Measurements from ENCODE around the gene HMGXB3. TPM values are rescaled to one million over a fixed set of nuclear protein-coding genes. Genes with fewer than 3 reads are reported as not detected.

The HMGXB3 gene
- total RNA-seq, 2 experiments from 2014 or later: 35.1 to 44.0 TPM

GRCh38 chr5:150022681-150023080 lies 22.1 kb downstream of the HMGXB3 start:
- no peak for DNase-seq (ENCODE audit: low spot score)
- TF ChIP-seq, protein P1, sequence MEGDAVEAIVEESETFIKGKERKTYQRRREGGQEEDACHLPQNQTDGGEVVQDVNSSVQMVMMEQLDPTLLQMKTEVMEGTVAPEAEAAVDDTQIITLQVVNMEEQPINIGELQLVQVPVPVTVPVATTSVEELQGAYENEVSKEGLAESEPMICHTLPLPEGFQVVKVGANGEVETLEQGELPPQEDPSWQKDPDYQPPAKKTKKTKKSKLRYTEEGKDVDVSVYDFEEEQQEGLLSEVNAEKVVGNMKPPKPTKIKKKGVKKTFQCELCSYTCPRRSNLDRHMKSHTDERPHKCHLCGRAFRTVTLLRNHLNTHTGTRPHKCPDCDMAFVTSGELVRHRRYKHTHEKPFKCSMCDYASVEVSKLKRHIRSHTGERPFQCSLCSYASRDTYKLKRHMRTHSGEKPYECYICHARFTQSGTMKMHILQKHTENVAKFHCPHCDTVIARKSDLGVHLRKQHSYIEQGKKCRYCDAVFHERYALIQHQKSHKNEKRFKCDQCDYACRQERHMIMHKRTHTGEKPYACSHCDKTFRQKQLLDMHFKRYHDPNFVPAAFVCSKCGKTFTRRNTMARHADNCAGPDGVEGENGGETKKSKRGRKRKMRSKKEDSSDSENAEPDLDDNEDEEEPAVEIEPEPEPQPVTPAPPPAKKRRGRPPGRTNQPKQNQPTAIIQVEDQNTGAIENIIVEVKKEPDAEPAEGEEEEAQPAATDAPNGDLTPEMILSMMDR (conservative IDR thresholded peaks at IDR 0.05; ENCODE audit: low read length): no peak
- TF ChIP-seq EZH2phosphoT487 (IDR thresholded peaks at IDR 0.05; ENCODE audit: borderline replicate concordance, low read depth, low read length): no peak
- H4K20me1 ChIP-seq (ENCODE audit: insufficient read depth, low read length): no peaks in the 10 kb centered on the region
- no peaks in the 10 kb centered on the region for H3K79me2 ChIP-seq (ENCODE audit: insufficient read depth, low read depth, low read length)
- H3K4me3 ChIP-seq (ENCODE audit: low read depth, low read length, poor library complexity, severe bottlenecking): no peak overlapping the region
- ChIA-PET CTCF (ENCODE audit: unreplicated experiment) (interaction anchor here (0.7 kb wide), 1 partner anchor 13 kb away, joined by 4 read pairs; no protein-coding TSS in a partner anchor), POLR2A (interaction anchor here (0.7 to 1.8 kb wide), 8 partner anchors 9 to 183 kb away, joined by 3 to 10 read pairs (median 4); no protein-coding TSS in a partner anchor)
- no peak overlapping the region for H2AFZ ChIP-seq (ENCODE audit: low read length)
- H3K4me2 ChIP-seq (ENCODE audit: low read length): no peak overlapping the region
- no peak overlapping the region for H3K27ac ChIP-seq (ENCODE audit: low read depth, low read length, poor library complexity, severe bottlenecking)
- H3K4me1 ChIP-seq (ENCODE audit: insufficient read depth, low read length, poor library complexity, severe bottlenecking): no peaks in the 10 kb centered on the region
- H3K9me2 ChIP-seq (ENCODE audit: insufficient read depth, low read length): no peaks in the 10 kb centered on the region
- BruUV-seq (replicated peaks): no TSS peak
- intact Hi-C loops (cut with micrococcal nuclease; ENCODE audit: unreplicated experiment): no loop called here
- no peaks in the 10 kb centered on the region for H3K9me3 ChIP-seq (ENCODE audit: low read length)
- peaks cover 98% of the 10 kb centered on the region for H3K36me3 ChIP-seq (ENCODE audit: insufficient read depth, low read length)

DNA sequence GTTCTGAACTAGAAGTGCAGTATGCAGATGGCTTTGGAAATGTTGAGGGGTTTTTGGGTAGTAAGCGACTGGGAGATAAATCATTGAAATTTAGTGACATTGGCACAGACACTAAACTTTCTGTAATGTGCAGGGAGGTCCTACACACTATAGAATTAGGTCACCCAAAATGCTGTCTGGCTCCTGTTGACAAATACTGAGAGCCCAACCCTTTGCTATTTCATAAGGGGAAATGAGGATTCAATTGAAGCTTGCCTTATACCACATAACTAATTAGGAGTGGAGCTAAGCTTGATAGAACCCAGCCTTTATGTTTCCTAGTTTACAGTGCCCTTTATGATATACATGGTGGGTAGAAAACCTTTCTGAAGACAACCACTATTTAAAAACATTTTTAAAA lies 22.6 kb downstream of the HMGXB3 start:
- Histone ChIP-seq H2AFZ (ENCODE audit: low read length) (no peak overlapping the region), H3K36me3 (ENCODE audit: insufficient read depth, low read length) (peaks cover 97% of the 10 kb centered on the region), H3K4me1 (ENCODE audit: insufficient read depth, low read length, poor library complexity, severe bottlenecking) (no peaks in the 10 kb centered on the region), H3K9me3 (ENCODE audit: low read length) (no peaks in the 10 kb centered on the region), H3K4me2 (ENCODE audit: low read length) (no peak overlapping the region), H3K27ac (ENCODE audit: low read depth, low read length, poor library complexity, severe bottlenecking) (no peak overlapping the region), H3K4me3 (ENCODE audit: low read depth, low read length, poor library complexity, severe bottlenecking) (no peak overlapping the region), H3K79me2 (ENCODE audit: insufficient read depth, low read depth, low read length) (no peaks in the 10 kb centered on the region), H4K20me1 (ENCODE audit: insufficient read depth, low read length) (no peaks in the 10 kb centered on the region), H3K9me2 (ENCODE audit: insufficient read depth, low read length) (no peaks in the 10 kb centered on the region)
- DNase-seq (ENCODE audit: low spot score): no peak
- no TSS peak for BruUV-seq (replicated peaks)
- POLR2A ChIA-PET: interaction anchor here (0.7 to 1.8 kb wide), 4 partner anchors 9 to 21 kb away, joined by 3 to 10 read pairs (median 7); no protein-coding TSS in a partner anchor
- no peak for TF ChIP-seq EZH2phosphoT487 (IDR thresholded peaks at IDR 0.05; ENCODE audit: borderline replicate concordance, low read depth, low read length)
- TF ChIP-seq, protein P1 (conservative IDR thresholded peaks at IDR 0.05; ENCODE audit: low read length): no peak
- intact Hi-C loops (cut with micrococcal nuclease; ENCODE audit: unreplicated experiment): no loop called here
- CTCF ChIA-PET (ENCODE audit: unreplicated experiment): no interaction called here

DNA sequence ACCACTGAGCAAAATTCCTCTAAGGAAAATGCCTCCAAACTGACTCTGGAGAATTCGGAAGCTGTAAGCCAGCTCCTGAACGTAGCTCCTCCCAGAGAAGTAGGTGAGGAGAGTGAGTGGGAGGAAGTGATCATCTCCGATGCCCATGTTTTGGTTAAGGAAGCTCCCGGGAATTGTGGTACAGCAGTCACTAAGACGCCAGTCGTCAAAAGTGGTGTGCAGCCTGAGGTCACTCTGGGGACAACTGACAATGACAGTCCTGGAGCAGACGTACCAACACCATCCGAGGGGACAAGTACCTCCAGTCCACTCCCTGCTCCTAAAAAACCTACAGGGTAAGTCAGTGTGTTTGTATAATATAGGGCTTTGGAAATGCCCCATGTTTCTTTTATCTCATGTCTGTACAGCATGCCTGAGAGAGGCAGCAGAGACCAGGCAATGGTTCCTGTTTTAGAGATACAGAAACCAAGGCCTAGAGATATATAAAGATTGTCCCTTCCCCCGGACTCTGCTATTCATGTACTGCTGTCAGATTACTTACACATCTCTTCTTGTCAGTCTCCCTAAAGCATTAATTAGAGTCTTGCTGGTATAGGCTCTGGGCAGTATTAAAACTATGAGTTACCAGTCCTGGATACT lies 23.9 kb downstream of the HMGXB3 start:
- Histone ChIP-seq H3K36me3 (ENCODE audit: insufficient read depth, low read length) (peaks cover 93% of the 10 kb centered on the region), H3K79me2 (ENCODE audit: insufficient read depth, low read depth, low read length) (no peaks in the 10 kb centered on the region), H2AFZ (ENCODE audit: low read length) (no peak overlapping the region), H3K4me1 (ENCODE audit: insufficient read depth, low read length, poor library complexity, severe bottlenecking) (no peaks in the 10 kb centered on the region), H3K27ac (ENCODE audit: low read depth, low read length, poor library complexity, severe bottlenecking) (no peak overlapping the region), H3K4me2 (ENCODE audit: low read length) (no peak overlapping the region), H3K9me3 (ENCODE audit: low read length) (no peaks in the 10 kb centered on the region), H3K9me2 (ENCODE audit: insufficient read depth, low read length) (no peaks in the 10 kb centered on the region), H3K4me3 (ENCODE audit: low read depth, low read length, poor library complexity, severe bottlenecking) (no peak overlapping the region), H4K20me1 (ENCODE audit: insufficient read depth, low read length) (no peaks in the 10 kb centered on the region)
- intact Hi-C loops (cut with micrococcal nuclease; ENCODE audit: unreplicated experiment): no loop called here
- no peak for TF ChIP-seq EZH2phosphoT487 (IDR thresholded peaks at IDR 0.05; ENCODE audit: borderline replicate concordance, low read depth, low read length)
- BruUV-seq (replicated peaks): no TSS peak
- ChIA-PET POLR2A (interaction anchor here (1.8 kb wide), 1 partner anchor 17 kb away, joined by 10 read pairs; no protein-coding TSS in a partner anchor), CTCF (ENCODE audit: unreplicated experiment) (no interaction called here)
- no peak for DNase-seq (ENCODE audit: low spot score)
